Activated CD8-positive, alpha-beta T cell treated with anti-CD3 and anti-CD28 coated beads for 36 hours (primary cell): ENCODE measurements around the gene TXNDC9. TPM values are rescaled to one million over a fixed set of nuclear protein-coding genes. Genes with fewer than 3 reads are reported as not detected.

ENCODE experiments used
- ATAC-seq: fragments of 200-7000 bp; cut with Tn5 transposase; one replicate; pipeline ENCODE4 v1.10.0; 2021; ENCODE audit warnings: mild to moderate bottlenecking, moderate library complexity
- CTCF ChIA-PET: fragments of 350-600 bp; sonication (Branson Sonifier 250); formaldehyde crosslinking; loops from one replicate; lab custom pipeline; 2021; ENCODE audit warnings: antibody characterized with exemption; lab: Charles Lee
- POLR2A ChIA-PET: fragments of 350-600 bp; sonication (Branson Sonifier 250); formaldehyde crosslinking; loops from one replicate; lab custom pipeline; 2021; ENCODE audit warnings: antibody characterized with exemption; lab: Charles Lee
- DNase-seq: peaks from one replicate; pipeline ENCODE4 v3.0.0-alpha.2; 2020
- H3K27ac Mint-ChIP-seq: one replicate; pipeline ENCODE4 v1.8.0; 2021; ENCODE audit warnings: mild to moderate bottlenecking, mixed read lengths
- H3K27me3 Mint-ChIP-seq: one replicate; pipeline ENCODE4 v1.8.0; 2021; ENCODE audit warnings: mixed read lengths
- H3K36me3 Mint-ChIP-seq: one replicate; pipeline ENCODE4 v1.8.0; 2021; ENCODE audit warnings: low read depth, mixed read lengths
- H3K4me1 Mint-ChIP-seq: one replicate; pipeline ENCODE4 v1.8.0; 2021; ENCODE audit warnings: low read depth, mixed read lengths
- H3K4me3 Mint-ChIP-seq: one replicate; pipeline ENCODE4 v1.8.0; 2021; ENCODE audit warnings: mild to moderate bottlenecking, moderate library complexity, mixed read lengths
- H3K9me3 Mint-ChIP-seq: one replicate; pipeline ENCODE4 v1.8.0; 2021; ENCODE audit warnings: mixed read lengths
- intact Hi-C: fragments of 100-400 bp; cut with micrococcal nuclease; formaldehyde crosslinking; loops from one replicate; pipeline ENCODE4 v1.10.0; 2022
- total RNA-seq, 2 experiments: library from RNA; stranded (reverse); gene quantifications; one replicate each; pipeline ENCODE4 v1.2.3, GENCODE V29; 2021
- TF ChIP-seq, protein P1 (sequence below): fragments of 200-600 bp; IDR thresholded peaks from one replicate; pipeline ENCODE4 v1.8.0; 2022; ENCODE audit warnings: antibody characterized with exemption, mild to moderate bottlenecking

The TXNDC9 gene
- total RNA-seq, 2 experiments from 2014 or later = 23.0 to 27.0 TPM

DNA sequence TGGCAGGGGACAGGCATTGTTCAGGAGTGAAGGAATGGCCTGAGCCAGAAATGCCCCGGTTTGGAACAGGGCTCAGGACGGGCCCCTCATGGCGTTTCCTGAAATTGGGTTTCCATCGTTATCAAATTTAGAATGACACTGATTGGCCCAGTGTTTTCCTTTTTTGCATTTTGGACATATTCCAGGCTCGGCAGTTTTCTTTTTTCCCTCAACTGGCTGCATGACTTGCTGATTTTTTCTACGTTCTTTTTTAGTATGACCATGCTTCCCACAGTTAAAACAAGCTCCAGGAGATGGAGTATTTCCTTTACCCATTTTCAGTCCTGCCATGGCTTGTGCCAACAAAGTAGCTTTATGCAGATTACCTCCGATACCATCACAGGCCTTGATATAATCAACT, 60.3 kb downstream of the TXNDC9 start:
- no peak for ATAC-seq
- TF ChIP-seq, protein P1, sequence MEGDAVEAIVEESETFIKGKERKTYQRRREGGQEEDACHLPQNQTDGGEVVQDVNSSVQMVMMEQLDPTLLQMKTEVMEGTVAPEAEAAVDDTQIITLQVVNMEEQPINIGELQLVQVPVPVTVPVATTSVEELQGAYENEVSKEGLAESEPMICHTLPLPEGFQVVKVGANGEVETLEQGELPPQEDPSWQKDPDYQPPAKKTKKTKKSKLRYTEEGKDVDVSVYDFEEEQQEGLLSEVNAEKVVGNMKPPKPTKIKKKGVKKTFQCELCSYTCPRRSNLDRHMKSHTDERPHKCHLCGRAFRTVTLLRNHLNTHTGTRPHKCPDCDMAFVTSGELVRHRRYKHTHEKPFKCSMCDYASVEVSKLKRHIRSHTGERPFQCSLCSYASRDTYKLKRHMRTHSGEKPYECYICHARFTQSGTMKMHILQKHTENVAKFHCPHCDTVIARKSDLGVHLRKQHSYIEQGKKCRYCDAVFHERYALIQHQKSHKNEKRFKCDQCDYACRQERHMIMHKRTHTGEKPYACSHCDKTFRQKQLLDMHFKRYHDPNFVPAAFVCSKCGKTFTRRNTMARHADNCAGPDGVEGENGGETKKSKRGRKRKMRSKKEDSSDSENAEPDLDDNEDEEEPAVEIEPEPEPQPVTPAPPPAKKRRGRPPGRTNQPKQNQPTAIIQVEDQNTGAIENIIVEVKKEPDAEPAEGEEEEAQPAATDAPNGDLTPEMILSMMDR = no peak
- CTCF ChIA-PET = interaction anchor here (0.6 kb wide), 1 partner anchor 261 kb away, joined by 3 read pairs; no protein-coding TSS in a partner anchor

More for the DNA sequence above, 60.3 kb downstream of the TXNDC9 start:
- no peaks in the 10 kb centered on the region for H3K27me3 Mint-ChIP-seq
- H3K36me3 Mint-ChIP-seq = peaks cover 16% of the 10 kb centered on the region
- intact Hi-C loops = no loop called here
- no peak for DNase-seq
- POLR2A ChIA-PET = no interaction called here
- H3K4me3 Mint-ChIP-seq = no peak overlapping the region
- peaks cover 16% of the 10 kb centered on the region for H3K9me3 Mint-ChIP-seq
- no peak overlapping the region for H3K27ac Mint-ChIP-seq
- H3K4me1 Mint-ChIP-seq = no peaks in the 10 kb centered on the region

Other genes with a start within 250 kb of the TXNDC9 start
- gene C2orf15, start 194.6 kb downstream of the TXNDC9 start, total RNA-seq = 1 to 10 TPM; 1.4 to 1.5 TPM
- 1 to 10 TPM; 8.6 to 9.2 TPM for gene TSGA10, start 181.4 kb downstream of the TXNDC9 start, total RNA-seq
- gene LIPT1, start 181.4 kb downstream of the TXNDC9 start, total RNA-seq = 1 to 10 TPM; 3.3 to 6.0 TPM
- gene MITD1, start 155.3 kb downstream of the TXNDC9 start, total RNA-seq = 10 to 100 TPM; 49.8 to 55.9 TPM
- gene MRPL30, start 155.1 kb downstream of the TXNDC9 start, total RNA-seq = 10 to 100 TPM; 30.0 to 34.2 TPM
- gene LYG2, start 80.7 kb downstream of the TXNDC9 start, total RNA-seq = not detected
- gene LYG1, start 35.1 kb downstream of the TXNDC9 start, total RNA-seq = under 1 TPM; 0.54 to 0.81 TPM
- gene EIF5B, start 1.1 kb upstream of the TXNDC9 start, total RNA-seq = 10 to 100 TPM; 71.6 to 75.3 TPM
- 10 to 100 TPM; 29.2 to 31.1 TPM for gene REV1, start 153.7 kb upstream of the TXNDC9 start, total RNA-seq